Inflammatory macrophage treated with lipopolysaccharide for 1 hour (primary cell): ENCODE results near the gene PRDX5.
A peak's percentile ranks its signal among the peaks of the same experiment; 100 is the strongest.

Experiments
- DNase-seq, 2 donors: peaks; one replicate each; pipeline ENCODE4 v3.0.0-alpha.2; 2020 to 2022

Gene PRDX5

GRCh38 chr11:64349404-64349803, 31.5 kb downstream of the PRDX5 start:
- DNase-seq = no peak

- DNase-seq = no peak
Measured at GRCh38 chr11:64351136-64351631, 33.3 kb downstream of the PRDX5 start.

GRCh38 chr11:64352099-64352994, 34.4 kb downstream of the PRDX5 start:
- DNase-seq = no peak

- DNase-seq = no peak
Measured at GRCh38 chr11:64352995-64353714, 35.2 kb downstream of the PRDX5 start.

GRCh38 chr11:64353715-64354506, 36.0 kb downstream of the PRDX5 start:
- DNase-seq = no peak

- peak; percentile 60 to 68 for DNase-seq
Measured at GRCh38 chr11:64355078-64355940, 37.4 kb downstream of the PRDX5 start.

- peak; percentile 34 to 44 for DNase-seq
Measured at GRCh38 chr11:64356498-64357411, 38.8 kb downstream of the PRDX5 start.

- DNase-seq = no peak
Measured at GRCh38 chr11:64357446-64357845, 39.5 kb downstream of the PRDX5 start.

- no peak for DNase-seq
Measured at GRCh38 chr11:64357904-64358535, 40.1 kb downstream of the PRDX5 start.

- no peak for DNase-seq
Measured at GRCh38 chr11:64358536-64358906, 40.6 kb downstream of the PRDX5 start.

GRCh38 chr11:64358907-64359711, 41.2 kb downstream of the PRDX5 start, which contains the start of gene RPS6KA4:
TSS of gene RPS6KA4 (plus strand) at chr11:64359162. CDS start at chr11:64359236, 74 bp downstream.
- DNase-seq = peak; percentile 57 to 65

- no peak for DNase-seq
Measured at GRCh38 chr11:64359712-64360445, 42.0 kb downstream of the PRDX5 start.

- peak; percentile 22 to 44 for DNase-seq
Measured at GRCh38 chr11:64360448-64360921, 42.6 kb downstream of the PRDX5 start.

- no peak for DNase-seq
Measured at GRCh38 chr11:64361659-64362058, 43.7 kb downstream of the PRDX5 start.

- DNase-seq = no peak
Measured at GRCh38 chr11:64362339-64362738, 44.4 kb downstream of the PRDX5 start.

GRCh38 chr11:64364435-64364834, 46.5 kb downstream of the PRDX5 start:
- no peak for DNase-seq

GRCh38 chr11:64364911-64365310, 47.0 kb downstream of the PRDX5 start:
- DNase-seq = no peak

- DNase-seq = no peak
Measured at GRCh38 chr11:64366751-64367150, 48.8 kb downstream of the PRDX5 start.
